Body of pancreas (tissue), 4 donors: ENCODE measurements around the gene TNK1. TPM values are rescaled to one million over a fixed set of nuclear protein-coding genes. Genes with fewer than 3 reads are reported as not detected.

Source experiments
- ATAC-seq: fragments of 150-250 bp; one replicate; pipeline ENCODE4 v1.9.1; 2016
- DNase-seq, 4 donors: peaks; one replicate each; pipeline ENCODE4 v3.0.0-alpha.2; 2019
- H3K27ac ChIP-seq, 4 donors: fragments of 200-600 bp; sonication (generic); 1 replicate in 3 of 4; 2 replicates in 1 of 4; pipeline versions ENCODE4 v1.5.1 to v1.6.1; 2016 to 2019; ENCODE audit warnings: mild to moderate bottlenecking in 1 of 4, mixed read lengths in 1 of 4, moderate library complexity in 1 of 4
- H3K27me3 ChIP-seq, 2 donors: fragments of 200-600 bp; sonication (generic); one replicate each; pipeline ENCODE4 v1.6.0; 2016; ENCODE audit warnings: mild to moderate bottlenecking in 1 of 2
- H3K36me3 ChIP-seq, 2 donors: fragments of 200-600 bp; sonication (generic); replicated peaks in 1 of 2; 2 replicates each; pipeline ENCODE4 v1.5.1; 2016; ENCODE audit warnings: low read depth in 2 of 2; ENCODE audit not compliant: insufficient read depth in 1 of 2
- H3K4me1 ChIP-seq: fragments of 200-600 bp; sonication (generic); one replicate; pipeline ENCODE4 v1.6.0; 2016
- H3K4me3 ChIP-seq, 2 donors: fragments of 200-600 bp; sonication (generic); 1 replicate in 1 of 2; 2 replicates in 1 of 2; pipeline ENCODE4 v1.5.1; 2016 to 2019
- H3K9me3 ChIP-seq, 3 donors: fragments of 200-600 bp; sonication (generic); 1 replicate in 2 of 3; 2 replicates in 1 of 3; pipeline ENCODE4 v1.5.1; 2016
- CTCF ChIP-seq, 7 experiments: fragments of 450-650 bp in 4 of 7; fragments of 200-600 bp in 3 of 7; sonication (generic) in 3 of 7; IDR thresholded peaks; one replicate each; pipeline ENCODE4 v1.5.1; 2016 to 2019; ENCODE audit warnings: antibody characterized with exemption in 7 of 7
- POLR2A ChIP-seq, 3 donors: fragments of 450-650 bp; IDR thresholded peaks; one replicate each; pipeline ENCODE4 v1.6.1; 2016; ENCODE audit warnings: antibody characterized with exemption in 3 of 3, mild to moderate bottlenecking in 2 of 3
- WGBS, 2 donors: methylation state at CpG; one replicate each; pipeline ENCODE4 v1.1.5; 2017; 5-methylcytosine and 5-hydroxymethylcytosine counted together
- intact Hi-C: fragments of 100-400 bp; cut with DNase I; formaldehyde crosslinking; loops from one replicate; pipeline ENCODE4 v1.15.1; 2023
- total RNA-seq, 2 donors: library from RNA; depleted of rRNA; stranded (reverse); fragments of >200 nt; gene quantifications; one replicate each; pipeline ENCODE4 v1.1.0, GENCODE V29; 2016

The TNK1 gene
- total RNA-seq, 2 donors from 2014 or later: 12.7 to 15.8 TPM

- Histone ChIP-seq H3K27me3 (no peaks in the 10 kb centered on the region), H3K4me3 (no peak overlapping the region), H3K4me1 (no peaks in the 10 kb centered on the region), H3K36me3 (no peaks in the 10 kb centered on the region), H3K9me3 (no peaks in the 10 kb centered on the region), H3K27ac (no peak overlapping the region)
- intact Hi-C loops: no loop called here
- DNase-seq (no peak), ATAC-seq (no peak)
- 69 to 77% methylated on average over 2 to 6 of the region's 6 CpGs for WGBS, 2 donors
- no peak for TF ChIP-seq CTCF (IDR thresholded peaks at IDR 0.05)
- no peak for TF ChIP-seq POLR2A (IDR thresholded peaks at IDR 0.05)
Observed at GRCh38 chr17:7413346-7413985, 32.6 kb downstream of the TNK1 start.

GRCh38 chr17:7414837-7415236 is 33.9 kb downstream of the TNK1 start:
- intact Hi-C loops: no loop called here
- WGBS, 2 donors: 40 to 82% methylated on average over 1 to 14 of the region's 14 CpGs
- no peak for ATAC-seq

GRCh38 chr17:7415784-7416183 is 34.9 kb downstream of the TNK1 start:
- no peak for ATAC-seq
- Histone ChIP-seq H3K9me3 (no peaks in the 10 kb centered on the region), H3K27me3 (no peaks in the 10 kb centered on the region), H3K27ac (no peak overlapping the region), H3K4me3 (no peak overlapping the region), H3K4me1 (no peaks in the 10 kb centered on the region), H3K36me3 (no peaks in the 10 kb centered on the region)
- no peak for DNase-seq
- WGBS, 2 donors: 79 to 85% methylated on average over 16 to 22 of the region's 23 CpGs
- TF ChIP-seq CTCF (IDR thresholded peaks at IDR 0.05) (no peak), POLR2A (IDR thresholded peaks at IDR 0.05) (no peak)
- intact Hi-C loops: no loop called here

More at GRCh38 chr17:7414837-7415236, 33.9 kb downstream of the TNK1 start:
- DNase-seq: no peak
- no peaks in the 10 kb centered on the region for H3K36me3 ChIP-seq
- no peak overlapping the region for H3K4me3 ChIP-seq
- H3K9me3 ChIP-seq: no peaks in the 10 kb centered on the region
- no peak for TF ChIP-seq POLR2A (IDR thresholded peaks at IDR 0.05)
- TF ChIP-seq CTCF (IDR thresholded peaks at IDR 0.05): no peak
- H3K27me3 ChIP-seq: no peaks in the 10 kb centered on the region
- no peak overlapping the region for H3K27ac ChIP-seq
- no peaks in the 10 kb centered on the region for H3K4me1 ChIP-seq

GRCh38 chr17:7416323-7416722 is 35.4 kb downstream of the TNK1 start:
- DNase-seq (no peak), ATAC-seq (no peak)
- WGBS, 2 donors: 67 to 75% methylated on average over 6 of the region's 6 CpGs
- intact Hi-C loops: no loop called here
- H3K4me3 ChIP-seq: no peak overlapping the region
- H3K36me3 ChIP-seq: no peaks in the 10 kb centered on the region
- H3K9me3 ChIP-seq: no peaks in the 10 kb centered on the region
- H3K27ac ChIP-seq: no peak overlapping the region
- no peaks in the 10 kb centered on the region for H3K27me3 ChIP-seq
- TF ChIP-seq CTCF (IDR thresholded peaks at IDR 0.05) (no peak), POLR2A (IDR thresholded peaks at IDR 0.05) (no peak)
- H3K4me1 ChIP-seq: no peaks in the 10 kb centered on the region

DNA sequence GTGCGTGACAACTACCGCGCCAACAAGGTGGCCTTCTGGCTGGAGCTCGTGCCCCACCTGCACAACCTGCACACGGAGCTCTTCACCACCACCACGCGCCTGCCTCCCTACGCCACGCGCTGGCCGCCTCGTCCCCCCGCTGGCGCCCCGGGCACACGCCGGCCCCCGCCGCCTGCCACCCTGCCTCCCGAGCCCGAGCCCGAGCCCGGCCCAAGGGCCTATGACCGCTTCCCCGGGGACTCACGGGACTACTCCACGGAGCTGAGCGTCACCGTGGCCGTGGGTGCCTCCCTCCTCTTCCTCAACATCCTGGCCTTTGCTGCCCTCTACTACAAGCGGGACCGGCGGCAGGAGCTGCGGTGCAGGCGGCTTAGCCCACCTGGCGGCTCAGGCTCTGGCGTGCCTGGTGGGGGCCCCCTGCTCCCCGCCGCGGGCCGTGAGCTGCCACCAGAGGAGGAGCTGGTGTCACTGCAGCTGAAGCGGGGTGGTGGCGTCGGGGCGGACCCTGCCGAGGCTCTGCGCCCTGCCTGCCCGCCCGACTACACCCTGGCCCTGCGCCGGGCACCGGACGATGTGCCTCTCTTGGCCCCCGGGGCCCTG is 36.3 kb downstream of the TNK1 start:
- 94 to 95% methylated on average over 30 to 40 of the region's 54 CpGs for WGBS, 2 donors
- Histone ChIP-seq H3K4me1 (no peaks in the 10 kb centered on the region), H3K27me3 (no peaks in the 10 kb centered on the region), H3K27ac (no peak overlapping the region), H3K9me3 (no peaks in the 10 kb centered on the region), H3K4me3 (no peak overlapping the region), H3K36me3 (no peaks in the 10 kb centered on the region)
- no peak for ATAC-seq
- TF ChIP-seq POLR2A (IDR thresholded peaks at IDR 0.05): no peak
- TF ChIP-seq CTCF (IDR thresholded peaks at IDR 0.05): no peak
- intact Hi-C loops: no loop called here
- no peak for DNase-seq
